ENCODE results near the gene TMEM60. TPM values are rescaled to one million over a fixed set of nuclear protein-coding genes. Genes with fewer than 3 reads are reported as not detected.

Gene TMEM60
- total and polyA plus RNA-seq, 2 donors (not counting 1 experiment from before 2014, with no cell fraction given), result 5.0 to 20.4 TPM

- CTCF ChIA-PET, result interaction anchor here (0.7 kb wide), 1 partner anchor 95 kb away, joined by 3 read pairs; no protein-coding TSS in a partner anchor
- H3K36me3 ChIP-seq (replicated peaks in 1 of 2; ENCODE audit: control extremely low read depth in 1 of 2, control insufficient read depth in 1 of 2, extremely low read depth in 1 of 2, insufficient read depth in 2 of 2, low read length in 1 of 2), result peaks cover 2 to 9% of the 10 kb centered on the region in 2 experiments
- no CpG with 5 or more reads among the region's 3 CpGs for WGBS (ENCODE audit: insufficient coverage)
- no peaks in the 10 kb centered on the region for H3K9me3 Mint-ChIP-seq (ENCODE audit: insufficient read depth)
- H4K20me1 ChIP-seq (ENCODE audit: control insufficient read depth, insufficient read depth, low read length, poor library complexity, severe bottlenecking), result peaks cover 15% of the 10 kb centered on the region
- no peak for ATAC-seq (ENCODE audit: low read depth)
- no peaks in the 10 kb centered on the region for H3K27me3 Mint-ChIP-seq
- H3K9me3 ChIP-seq (ENCODE audit: control extremely low read depth in 1 of 3, control insufficient read depth in 2 of 3, insufficient read depth in 1 of 3, low read length in 2 of 3), result no peaks in the 10 kb centered on the region
- no peak overlapping the region for H3K27ac ChIP-seq (ENCODE audit: low read length in 2 of 2)
- peaks cover 55% of the 10 kb centered on the region for H3K4me1 Mint-ChIP-seq
- peak overlapping the region; percentile 3 for H3K27ac Mint-ChIP-seq
- peak overlapping the region; percentile 11 for H3K9ac ChIP-seq (ENCODE audit: low read length)
- H3K4me3 Mint-ChIP-seq, result peak overlapping the region; percentile 91
- no peak overlapping the region for H3K4me3 ChIP-seq (ENCODE audit: control extremely low read depth in 1 of 5, extremely low read depth in 1 of 5, insufficient read depth in 1 of 5, low read depth in 2 of 5, low read length in 4 of 5)
- intact Hi-C loops (cut with micrococcal nuclease), result loop anchor here (5.0 kb wide), 1 partner anchor 39 kb away; no protein-coding TSS in a partner anchor
- H3K79me2 ChIP-seq (ENCODE audit: control insufficient read depth, insufficient read depth, low read length), result peaks cover 70% of the 10 kb centered on the region
- H3K4me1 ChIP-seq (ENCODE audit: control insufficient read depth in 2 of 2, insufficient read depth in 2 of 2, low read length in 2 of 2), result peaks cover 26 to 29% of the 10 kb centered on the region in 2 donors
- no peaks in the 10 kb centered on the region for H3K27me3 ChIP-seq (replicated peaks in 1 of 4; ENCODE audit: control extremely low read depth in 1 of 4, control insufficient read depth in 3 of 4, insufficient read depth in 4 of 4, low read length in 3 of 4)
- no peak overlapping the region for H2AFZ ChIP-seq (ENCODE audit: insufficient read depth, low read depth, low read length, poor library complexity, severe bottlenecking)
- peak overlapping the region; percentile 78 for H3K4me2 ChIP-seq (replicated peaks; ENCODE audit: low read depth, low read length, poor library complexity, severe bottlenecking)
- TF ChIP-seq EZH2 (IDR thresholded peaks at IDR 0.05; ENCODE audit: borderline replicate concordance, insufficient read depth, low read depth, low read length, poor library complexity, severe bottlenecking) (no peak), CTCF (IDR thresholded peaks at IDR 0.05) (no peak)
- POLR2A ChIA-PET, result no interaction called here
- DNase-seq, result no peak
These were observed 2.1 kb downstream of the TMEM60 start for GRCh38 chr7:77796109-77796508.

GRCh38 chr7:77794000-77794399 lies 4.2 kb downstream of the TMEM60 start:
- peaks cover 15% of the 10 kb centered on the region in 2 donors for H3K4me1 ChIP-seq (ENCODE audit: control insufficient read depth in 2 of 2, insufficient read depth in 2 of 2, low read length in 2 of 2)
- H3K36me3 ChIP-seq (replicated peaks in 1 of 2; ENCODE audit: control extremely low read depth in 1 of 2, control insufficient read depth in 1 of 2, extremely low read depth in 1 of 2, insufficient read depth in 2 of 2, low read length in 1 of 2), result peaks cover 3 to 9% of the 10 kb centered on the region in 2 experiments
- peaks cover 38% of the 10 kb centered on the region for H3K4me1 Mint-ChIP-seq
- no peak overlapping the region for H3K4me2 ChIP-seq (replicated peaks; ENCODE audit: low read depth, low read length, poor library complexity, severe bottlenecking)
- H3K79me2 ChIP-seq (ENCODE audit: control insufficient read depth, insufficient read depth, low read length), result peaks cover 49% of the 10 kb centered on the region
- no peak overlapping the region for H2AFZ ChIP-seq (ENCODE audit: insufficient read depth, low read depth, low read length, poor library complexity, severe bottlenecking)
- peaks cover 15% of the 10 kb centered on the region for H4K20me1 ChIP-seq (ENCODE audit: control insufficient read depth, insufficient read depth, low read length, poor library complexity, severe bottlenecking)
- H3K9me3 Mint-ChIP-seq (ENCODE audit: insufficient read depth), result no peaks in the 10 kb centered on the region
- H3K9me3 ChIP-seq (ENCODE audit: control extremely low read depth in 1 of 3, control insufficient read depth in 2 of 3, insufficient read depth in 1 of 3, low read length in 2 of 3), result no peaks in the 10 kb centered on the region
- ChIA-PET POLR2A (interaction anchor here (0.6 kb wide), 1 partner anchor 135 kb away, joined by 3 read pairs; no protein-coding TSS in a partner anchor), CTCF (no interaction called here)
- intact Hi-C loops (cut with micrococcal nuclease), result no loop called here
- TF ChIP-seq EZH2 (IDR thresholded peaks at IDR 0.05; ENCODE audit: borderline replicate concordance, insufficient read depth, low read depth, low read length, poor library complexity, severe bottlenecking) (no peak), CTCF (IDR thresholded peaks at IDR 0.05) (no peak)
- H3K9ac ChIP-seq (ENCODE audit: low read length), result no peak overlapping the region
- H3K27me3 ChIP-seq (replicated peaks in 1 of 4; ENCODE audit: control extremely low read depth in 1 of 4, control insufficient read depth in 3 of 4, insufficient read depth in 4 of 4, low read length in 3 of 4), result no peaks in the 10 kb centered on the region
- no peak for DNase-seq
- H3K27me3 Mint-ChIP-seq, result no peaks in the 10 kb centered on the region
- WGBS (ENCODE audit: insufficient coverage), result 100% methylated on average over 1 of the region's 4 CpGs
- H3K27ac Mint-ChIP-seq, result no peak overlapping the region
- no peak for ATAC-seq (ENCODE audit: low read depth)
- H3K4me3 ChIP-seq (ENCODE audit: control extremely low read depth in 1 of 5, extremely low read depth in 1 of 5, insufficient read depth in 1 of 5, low read depth in 2 of 5, low read length in 4 of 5), result no peak overlapping the region
- H3K27ac ChIP-seq (ENCODE audit: low read length in 2 of 2), result no peak overlapping the region
- H3K4me3 Mint-ChIP-seq, result no peak overlapping the region

All from B cell (primary cell).